GM18867 (cell line): ENCODE data around the gene FADD.
"Not testable (repeated sequence)": the region's sequence is repeated elsewhere in the genome, so short reads cannot be mapped to it uniquely, and the experiment has no call there.

Experiments
- ATAC-seq: cut with Tn5 transposase; IDR thresholded peaks from one replicate; pipeline ENCODE4 v1.9.1; 2021; ENCODE audit warnings: mild to moderate bottlenecking, moderate library complexity; ENCODE audit not compliant: unreplicated experiment

FADD gene

GRCh38 chr11:70203751-70204465 lies 812 bp downstream of the FADD start:
- ATAC-seq: peak; percentile 41

GRCh38 chr11:70204466-70204799 lies 1.3 kb downstream of the FADD start:
- no peak for ATAC-seq

GRCh38 chr11:70205049-70205725 lies 2.1 kb downstream of the FADD start:
- ATAC-seq: no peak

- no peak for ATAC-seq
Observed at GRCh38 chr11:70205766-70206165, 2.7 kb downstream of the FADD start.

GRCh38 chr11:70206226-70206981 lies 3.3 kb downstream of the FADD start:
- ATAC-seq: no peak

GRCh38 chr11:70206982-70207376 lies 3.9 kb downstream of the FADD start:
- no peak for ATAC-seq

- no peak for ATAC-seq
Observed at GRCh38 chr11:70207531-70208131, 4.5 kb downstream of the FADD start.

GRCh38 chr11:70209391-70209912 lies 6.4 kb downstream of the FADD start:
- ATAC-seq: no peak

- ATAC-seq: no peak
Observed at GRCh38 chr11:70210051-70210501, 7.0 kb downstream of the FADD start.

- no peak for ATAC-seq
Observed at GRCh38 chr11:70210530-70210929, 7.4 kb downstream of the FADD start.

- ATAC-seq: no peak
Observed at GRCh38 chr11:70212227-70212811, 9.2 kb downstream of the FADD start.

- not testable (repeated sequence) for ATAC-seq
Observed at GRCh38 chr11:70217388-70217787, 14.3 kb downstream of the FADD start.

- not testable (repeated sequence) for ATAC-seq
Observed at GRCh38 chr11:70218076-70218475, 15.0 kb downstream of the FADD start.

GRCh38 chr11:70220136-70220535 lies 17.0 kb downstream of the FADD start:
- no peak for ATAC-seq

GRCh38 chr11:70220920-70221319 lies 17.8 kb downstream of the FADD start:
- ATAC-seq: no peak

GRCh38 chr11:70225681-70226177 lies 22.6 kb downstream of the FADD start:
- ATAC-seq: no peak

GRCh38 chr11:70226183-70226582 lies 23.1 kb downstream of the FADD start:
- no peak for ATAC-seq

GRCh38 chr11:70226967-70227366 lies 23.9 kb downstream of the FADD start:
- ATAC-seq: no peak

- ATAC-seq: no peak
Observed at GRCh38 chr11:70229737-70230136, 26.6 kb downstream of the FADD start.

GRCh38 chr11:70230151-70230839 lies 27.2 kb downstream of the FADD start:
- no peak for ATAC-seq
